Cardiac muscle cell (in vitro differentiated cells and primary cell): Measurements from ENCODE around the gene LMOD1. TPM values are rescaled to one million over a fixed set of nuclear protein-coding genes. Genes with fewer than 3 reads are reported as not detected.
A peak's percentile ranks its signal among the peaks of the same experiment; 100 is the strongest.

Source experiments
- DNase-seq, 2 donors: peaks; one replicate each; pipeline versions ENCODE4 v3.0.0 to v3.0.0-alpha.2; 2010 to 2017; ENCODE audit warnings: low read depth in 1 of 2, low spot score in 1 of 2
- H3K27ac ChIP-seq: fragments of 200-600 bp; sonication (generic); 2 replicates; pipeline ENCODE4 v1.5.1; 2016
- H3K27me3 ChIP-seq: fragments of 200-600 bp; sonication (generic); 2 replicates; pipeline ENCODE4 v1.6.0; 2016; ENCODE audit warnings: control low read depth
- H3K36me3 ChIP-seq: fragments of 200-600 bp; sonication (generic); 2 replicates; pipeline ENCODE4 v1.5.1; 2016; ENCODE audit warnings: control low read depth
- H3K4me1 ChIP-seq: fragments of 200-600 bp; sonication (generic); 2 replicates; pipeline ENCODE4 v1.8.1; 2017; ENCODE audit warnings: low read depth, mild to moderate bottlenecking, mixed run types
- H3K4me3 ChIP-seq: fragments of 200-600 bp; sonication (generic); 2 replicates; pipeline ENCODE4 v1.5.1; 2016; ENCODE audit warnings: mild to moderate bottlenecking
- H3K9me3 ChIP-seq: fragments of 200-600 bp; sonication (generic); 2 replicates; pipeline ENCODE4 v1.5.1; 2017; ENCODE audit warnings: low read depth, mild to moderate bottlenecking, control low read depth
- polyA plus RNA-seq: library from polyadenylated mRNA; unstranded; fragments of >200 nt; fragmentation: Nextera tagmentation; extraction: Ambion mirVana; gene quantifications from 2 replicates; pipeline ENCODE4 v1.2.1, GENCODE V29; 2016
- total RNA-seq: library from RNA; depleted of rRNA; stranded (reverse); fragments of >200 nt; gene quantifications from 2 replicates; pipeline ENCODE4 v1.2.3, GENCODE V29; 2016
- TF ChIP-seq, protein P1 (sequence below): IDR thresholded peaks from 2 replicates; pipeline ENCODE4 v1.5.1; 2012; ENCODE audit warnings: low read depth, mild to moderate bottlenecking, low read length

LMOD1 gene
- total RNA-seq (48.3 and 75.6 TPM in 2 replicates), polyA plus RNA-seq (27.4 and 47.9 TPM in 2 replicates)

DNA sequence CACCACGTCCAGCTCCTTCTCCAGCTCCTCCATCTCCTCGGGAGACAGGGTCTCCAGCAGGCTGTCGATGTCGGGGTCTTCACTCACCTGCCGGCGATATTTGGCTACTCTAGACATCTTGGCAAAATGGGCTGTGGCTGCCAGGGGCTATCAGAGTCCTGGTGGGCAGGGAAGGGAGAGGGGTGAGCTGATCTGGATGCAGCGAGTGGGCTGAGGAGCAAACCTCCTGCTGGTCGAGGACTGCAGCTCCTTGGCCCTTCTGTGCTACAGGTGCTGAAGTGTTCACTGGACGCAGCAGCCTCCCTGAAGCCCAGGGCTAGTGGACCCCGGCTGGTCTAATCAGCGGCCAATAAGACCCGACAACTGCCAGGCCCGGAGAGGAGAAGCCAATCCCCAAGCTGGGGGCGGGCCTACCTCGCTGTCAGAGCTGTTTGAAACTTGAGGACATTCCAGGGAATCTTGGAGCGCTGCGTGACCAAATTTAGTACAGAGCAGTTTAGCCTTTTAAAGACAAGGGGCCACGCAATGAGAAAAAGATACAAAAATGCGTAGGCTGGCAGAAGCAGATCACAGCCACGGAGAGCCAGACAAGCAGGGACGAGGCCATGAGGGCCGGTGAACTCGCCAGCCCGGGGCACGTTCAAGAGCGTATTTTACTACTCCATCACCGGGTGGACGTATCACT, at the start of gene LMOD1:
Gene LMOD1, minus strand, starts transcription at position 325 of the 685 bp plus-strand sequence. Its CDS starts 208 bp downstream, at position 117.
- TF ChIP-seq, protein P1, sequence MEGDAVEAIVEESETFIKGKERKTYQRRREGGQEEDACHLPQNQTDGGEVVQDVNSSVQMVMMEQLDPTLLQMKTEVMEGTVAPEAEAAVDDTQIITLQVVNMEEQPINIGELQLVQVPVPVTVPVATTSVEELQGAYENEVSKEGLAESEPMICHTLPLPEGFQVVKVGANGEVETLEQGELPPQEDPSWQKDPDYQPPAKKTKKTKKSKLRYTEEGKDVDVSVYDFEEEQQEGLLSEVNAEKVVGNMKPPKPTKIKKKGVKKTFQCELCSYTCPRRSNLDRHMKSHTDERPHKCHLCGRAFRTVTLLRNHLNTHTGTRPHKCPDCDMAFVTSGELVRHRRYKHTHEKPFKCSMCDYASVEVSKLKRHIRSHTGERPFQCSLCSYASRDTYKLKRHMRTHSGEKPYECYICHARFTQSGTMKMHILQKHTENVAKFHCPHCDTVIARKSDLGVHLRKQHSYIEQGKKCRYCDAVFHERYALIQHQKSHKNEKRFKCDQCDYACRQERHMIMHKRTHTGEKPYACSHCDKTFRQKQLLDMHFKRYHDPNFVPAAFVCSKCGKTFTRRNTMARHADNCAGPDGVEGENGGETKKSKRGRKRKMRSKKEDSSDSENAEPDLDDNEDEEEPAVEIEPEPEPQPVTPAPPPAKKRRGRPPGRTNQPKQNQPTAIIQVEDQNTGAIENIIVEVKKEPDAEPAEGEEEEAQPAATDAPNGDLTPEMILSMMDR, result no peak
- Histone ChIP-seq H3K4me1 (peaks cover 47% of the 10 kb centered on the region), H3K27ac (peak within 1 kb of the TSS; percentile 100), H3K4me3 (peak within 1 kb of the TSS; percentile 56), H3K36me3 (peaks cover 3% of the 10 kb centered on the region), H3K27me3 (no peaks in the 10 kb centered on the region), H3K9me3 (no peaks in the 10 kb centered on the region)
- peak; percentile 92 to 98 for DNase-seq

DNA sequence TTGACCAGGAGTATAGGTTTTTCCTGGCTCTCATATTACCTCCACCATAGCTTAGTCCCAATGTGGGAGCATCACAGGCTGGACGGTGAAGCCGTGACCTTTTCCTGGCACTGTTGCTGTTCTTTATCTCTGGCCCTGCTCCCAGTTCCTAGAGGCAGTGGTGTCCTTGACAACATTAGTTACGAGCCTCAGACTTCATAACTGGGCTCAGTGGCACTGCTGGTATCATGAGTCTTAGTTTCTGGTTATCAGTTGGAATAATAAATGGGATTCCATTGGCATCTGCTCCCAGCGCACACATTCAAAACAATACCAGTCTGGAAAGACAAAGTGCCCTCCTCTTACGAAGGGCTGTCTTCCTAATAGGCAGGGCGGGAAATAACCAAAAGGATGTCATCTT, 44.1 kb upstream of the LMOD1 start:
- H3K27ac ChIP-seq, result peak overlapping the region; percentile 43
- DNase-seq, result peak in 1 of 2 donors; percentile 35
- H3K4me3 ChIP-seq, result no peak overlapping the region
- H3K4me1 ChIP-seq, result no peaks in the 10 kb centered on the region
- TF ChIP-seq, protein P1, result no peak
- no peaks in the 10 kb centered on the region for H3K27me3 ChIP-seq
- no peaks in the 10 kb centered on the region for H3K9me3 ChIP-seq
- peaks cover 35% of the 10 kb centered on the region for H3K36me3 ChIP-seq

DNA sequence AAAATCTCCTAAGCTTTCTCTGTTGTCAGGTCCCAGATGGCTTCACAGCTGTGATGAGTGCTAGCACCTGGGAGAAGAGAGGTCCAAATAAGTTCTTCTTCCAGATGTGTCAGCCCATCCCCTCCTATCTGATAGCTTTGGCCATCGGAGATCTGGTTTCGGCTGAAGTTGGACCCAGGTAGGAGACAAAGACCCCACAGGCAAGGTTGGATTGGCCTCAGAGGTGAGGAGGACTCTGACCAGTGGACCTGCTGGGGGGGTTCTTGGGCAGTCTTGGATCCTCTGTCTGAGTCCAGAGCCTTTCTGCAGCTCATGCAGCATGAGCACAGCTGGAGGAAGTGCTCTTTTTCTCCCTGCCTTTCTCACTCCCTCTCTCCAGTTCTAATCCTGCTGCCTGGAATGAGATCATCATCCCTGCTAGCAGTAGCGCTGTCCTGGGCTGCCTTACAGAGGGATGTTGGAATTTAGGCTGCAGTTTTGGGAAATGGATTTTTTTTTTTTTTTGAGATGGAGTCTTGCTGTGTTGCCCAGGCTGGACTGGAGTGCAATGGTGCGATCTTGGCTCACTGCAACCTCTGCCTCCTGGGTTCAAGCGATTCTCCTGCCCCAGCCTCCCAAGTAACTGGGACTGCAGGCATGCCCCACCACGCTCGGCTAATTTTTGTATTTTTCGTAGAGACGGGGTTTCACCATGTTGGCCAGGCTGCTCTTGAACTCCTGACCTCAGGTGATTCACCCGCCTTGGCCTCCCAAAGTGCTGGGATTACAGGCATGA, 43.2 kb upstream of the LMOD1 start:
- Histone ChIP-seq H3K27me3 (no peaks in the 10 kb centered on the region), H3K36me3 (peaks cover 31% of the 10 kb centered on the region), H3K9me3 (no peaks in the 10 kb centered on the region), H3K27ac (no peak overlapping the region), H3K4me3 (no peak overlapping the region), H3K4me1 (no peaks in the 10 kb centered on the region)
- DNase-seq, result no peak
- TF ChIP-seq, protein P1, result no peak

DNA sequence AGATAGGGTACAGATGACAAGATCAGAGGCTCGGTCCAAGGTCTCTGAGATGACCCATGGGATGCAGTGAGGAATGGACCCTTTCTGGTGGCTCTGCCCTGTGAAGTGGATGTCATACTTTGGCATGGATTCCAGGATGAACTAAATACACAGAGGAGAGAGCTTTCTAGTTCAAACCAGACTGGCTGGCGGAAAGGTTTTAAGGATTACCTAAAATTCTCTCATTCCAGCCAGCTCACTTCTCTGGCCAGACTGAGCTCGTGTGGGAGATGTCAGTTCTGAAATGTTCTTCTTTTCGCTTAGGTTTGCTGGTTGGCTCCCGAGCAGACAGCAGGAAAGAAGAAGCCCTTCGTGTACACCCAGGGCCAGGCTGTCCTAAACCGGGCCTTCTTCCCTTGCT, 42.3 kb upstream of the LMOD1 start:
- no peaks in the 10 kb centered on the region for H3K27me3 ChIP-seq
- H3K27ac ChIP-seq, result no peak overlapping the region
- TF ChIP-seq, protein P1, result no peak
- no peak for DNase-seq
- peaks cover 31% of the 10 kb centered on the region for H3K36me3 ChIP-seq
- no peaks in the 10 kb centered on the region for H3K9me3 ChIP-seq
- no peak overlapping the region for H3K4me3 ChIP-seq
- no peaks in the 10 kb centered on the region for H3K4me1 ChIP-seq

DNA sequence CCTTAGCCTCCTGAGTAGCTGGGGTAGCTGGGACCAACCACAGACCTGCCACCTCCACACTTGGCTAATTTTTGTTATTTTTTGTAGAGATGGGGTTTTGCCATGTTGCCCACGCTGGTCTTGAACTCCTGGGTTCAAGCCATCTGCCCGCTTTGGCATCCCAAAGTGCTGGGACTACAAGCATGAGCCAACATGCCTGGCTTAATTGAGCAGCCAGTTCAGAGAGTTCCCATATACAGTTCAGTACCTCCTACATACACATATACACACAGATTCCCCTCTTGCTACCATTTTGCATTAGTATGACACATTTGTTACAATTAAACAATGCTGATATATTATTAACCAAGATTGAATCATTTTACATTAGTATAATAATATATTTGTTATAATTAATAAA, 39.0 kb upstream of the LMOD1 start:
- H3K9me3 ChIP-seq, result no peaks in the 10 kb centered on the region
- H3K4me1 ChIP-seq, result no peaks in the 10 kb centered on the region
- TF ChIP-seq, protein P1, result no peak
- H3K4me3 ChIP-seq, result no peak overlapping the region
- no peak overlapping the region for H3K27ac ChIP-seq
- peaks cover 16% of the 10 kb centered on the region for H3K36me3 ChIP-seq
- no peaks in the 10 kb centered on the region for H3K27me3 ChIP-seq
- DNase-seq, result no peak
